OCI-LY1 (cell line): ENCODE results near the gene FTCD.

Source experiments
- EZH2 ChIP-seq: fragments of 200-600 bp; sonication (generic), shearing (Covaris generic); IDR thresholded peaks from 2 replicates; pipeline ENCODE4 v1.8.0; 2017; ENCODE audit warnings: borderline replicate concordance, mixed run types, mild to moderate bottlenecking, antibody characterized with exemption, low read length, moderate library complexity, mixed read lengths
- TF ChIP-seq, protein P1 (sequence below): fragments of 200-600 bp; sonication (generic), shearing (Covaris generic); IDR thresholded peaks from 2 replicates; pipeline ENCODE4 v1.5.1; 2017; ENCODE audit warnings: mild to moderate bottlenecking, antibody characterized with exemption, low read length, moderate library complexity, mixed read lengths

DNA sequence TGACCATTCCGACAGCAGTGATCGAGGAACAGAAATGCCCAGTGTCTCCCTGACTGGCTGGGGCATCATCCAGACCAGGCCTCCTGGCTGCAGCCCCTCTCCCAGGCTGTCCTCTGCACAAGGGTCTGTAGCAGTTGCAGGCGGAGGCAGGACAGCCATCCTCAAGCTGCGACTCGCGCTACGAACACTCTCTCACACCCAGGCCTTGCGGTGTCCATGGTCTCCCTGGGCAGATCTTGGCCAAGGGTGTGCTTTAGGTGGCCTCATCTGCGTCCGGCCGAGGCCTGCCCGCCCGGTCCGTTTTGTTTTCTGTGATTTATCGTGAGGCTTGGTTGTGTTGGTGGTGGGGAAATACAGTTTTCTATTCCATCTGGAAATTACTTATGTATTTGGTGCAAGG, 15.7 kb downstream of the FTCD start:
- TF ChIP-seq, protein P1, sequence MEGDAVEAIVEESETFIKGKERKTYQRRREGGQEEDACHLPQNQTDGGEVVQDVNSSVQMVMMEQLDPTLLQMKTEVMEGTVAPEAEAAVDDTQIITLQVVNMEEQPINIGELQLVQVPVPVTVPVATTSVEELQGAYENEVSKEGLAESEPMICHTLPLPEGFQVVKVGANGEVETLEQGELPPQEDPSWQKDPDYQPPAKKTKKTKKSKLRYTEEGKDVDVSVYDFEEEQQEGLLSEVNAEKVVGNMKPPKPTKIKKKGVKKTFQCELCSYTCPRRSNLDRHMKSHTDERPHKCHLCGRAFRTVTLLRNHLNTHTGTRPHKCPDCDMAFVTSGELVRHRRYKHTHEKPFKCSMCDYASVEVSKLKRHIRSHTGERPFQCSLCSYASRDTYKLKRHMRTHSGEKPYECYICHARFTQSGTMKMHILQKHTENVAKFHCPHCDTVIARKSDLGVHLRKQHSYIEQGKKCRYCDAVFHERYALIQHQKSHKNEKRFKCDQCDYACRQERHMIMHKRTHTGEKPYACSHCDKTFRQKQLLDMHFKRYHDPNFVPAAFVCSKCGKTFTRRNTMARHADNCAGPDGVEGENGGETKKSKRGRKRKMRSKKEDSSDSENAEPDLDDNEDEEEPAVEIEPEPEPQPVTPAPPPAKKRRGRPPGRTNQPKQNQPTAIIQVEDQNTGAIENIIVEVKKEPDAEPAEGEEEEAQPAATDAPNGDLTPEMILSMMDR: no peak
- no peak for TF ChIP-seq EZH2
